ENCODE data around the gene RANBP10.

GRCh38 chr16:67773099-67773498 is 33.3 kb downstream of the RANBP10 start:
- no peak for TF ChIP-seq POLR2AphosphoS5 (IDR thresholded peaks at IDR 0.05)
- TF ChIP-seq POLR2A (IDR thresholded peaks at IDR 0.05), result no peak
- no peak for TF ChIP-seq CTCF (IDR thresholded peaks at IDR 0.05)

Measured in breast epithelium (tissue), 3 donors.